Fibroblast of skin of back (primary cell): Measurements from ENCODE around the gene BFSP1.

Source experiments
- DNase-seq: peaks from one replicate; pipeline ENCODE4 v3.0.0-alpha.2; 2013

The BFSP1 gene

DNA sequence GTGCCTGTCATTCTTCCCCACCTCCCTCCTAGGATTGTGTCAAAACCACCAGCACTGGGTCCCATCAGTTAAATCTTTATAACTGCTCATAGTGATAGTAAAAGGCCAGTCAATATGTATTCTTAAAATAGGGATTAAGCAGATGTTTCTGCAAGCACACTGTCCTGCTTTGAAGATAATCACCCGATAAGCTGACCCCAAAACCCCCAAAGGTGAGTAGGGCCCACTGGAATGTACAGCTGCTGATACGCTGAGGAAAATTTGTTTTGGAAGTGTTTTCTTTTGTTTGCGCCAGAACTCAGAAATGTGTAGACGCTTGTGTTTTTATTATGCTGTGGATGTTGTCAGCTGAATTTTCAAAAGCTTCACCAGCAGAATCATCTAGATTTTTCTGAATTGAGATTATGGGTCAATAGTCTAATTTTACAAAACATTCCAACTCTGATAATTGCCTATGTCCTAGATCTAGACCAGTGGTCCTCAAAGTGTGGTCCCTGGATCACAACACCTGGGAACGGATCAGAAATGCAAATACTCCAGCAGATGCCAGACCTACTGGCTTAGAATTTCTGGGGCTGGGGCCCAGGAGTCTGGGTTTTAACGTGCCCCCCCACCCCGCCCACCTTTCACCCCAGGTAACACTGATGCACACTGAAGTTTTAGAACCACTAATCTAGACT, 11.4 kb downstream of the BFSP1 start:
- DNase-seq, result no peak

DNA sequence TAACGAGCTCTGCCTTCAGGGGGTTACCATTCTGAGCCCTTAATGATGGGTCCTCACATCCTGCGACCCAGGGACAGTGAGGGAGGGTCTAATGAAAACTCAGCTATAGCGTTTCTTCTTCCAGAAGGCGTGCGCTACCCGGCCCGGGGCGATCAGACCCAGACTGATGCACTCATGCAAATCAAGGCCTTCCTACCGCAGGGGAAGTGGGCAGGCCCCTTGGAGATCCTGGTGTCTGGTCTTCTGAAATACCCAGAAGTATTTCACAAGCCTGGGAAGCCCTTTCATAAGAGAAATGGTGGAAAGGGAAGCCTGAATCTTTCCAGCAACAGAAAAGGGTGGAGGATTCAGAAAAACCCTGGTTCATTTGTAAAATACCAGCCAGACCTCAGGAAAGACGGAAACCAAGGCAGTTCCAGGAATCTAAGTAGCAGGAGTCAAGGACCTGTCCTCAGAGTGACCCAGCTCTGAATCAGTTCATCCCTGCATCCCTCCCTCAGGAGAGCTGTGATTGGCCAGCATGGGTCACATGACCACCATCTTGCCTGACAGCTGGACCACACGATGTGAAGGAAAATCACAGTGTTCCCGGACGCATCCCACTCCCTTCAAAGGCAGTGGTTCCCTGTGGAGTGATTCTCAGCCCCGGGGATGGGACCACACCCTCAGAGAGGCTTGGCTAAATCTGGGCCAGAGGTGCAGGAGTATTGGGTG, 12.7 kb downstream of the BFSP1 start:
- no peak for DNase-seq

DNA sequence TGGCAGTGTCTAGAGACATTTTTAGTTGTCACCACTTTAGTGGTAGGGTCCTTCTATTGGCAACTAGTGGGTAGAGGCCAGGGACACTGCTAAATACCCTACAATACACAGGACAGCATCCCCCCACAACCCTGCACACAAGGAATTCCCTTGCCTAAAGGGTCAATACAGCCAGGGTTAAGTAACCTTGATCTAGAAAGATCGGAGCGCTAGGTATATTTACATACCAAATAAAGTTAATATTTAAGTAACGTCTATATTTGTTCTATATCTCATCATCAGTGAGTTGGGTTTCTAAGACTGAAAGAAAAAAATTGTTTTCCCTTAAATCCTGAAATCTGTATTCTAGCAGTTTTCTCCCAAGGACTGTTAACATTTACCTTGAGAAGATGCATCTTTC, 16.1 kb downstream of the BFSP1 start:
- no peak for DNase-seq

DNA sequence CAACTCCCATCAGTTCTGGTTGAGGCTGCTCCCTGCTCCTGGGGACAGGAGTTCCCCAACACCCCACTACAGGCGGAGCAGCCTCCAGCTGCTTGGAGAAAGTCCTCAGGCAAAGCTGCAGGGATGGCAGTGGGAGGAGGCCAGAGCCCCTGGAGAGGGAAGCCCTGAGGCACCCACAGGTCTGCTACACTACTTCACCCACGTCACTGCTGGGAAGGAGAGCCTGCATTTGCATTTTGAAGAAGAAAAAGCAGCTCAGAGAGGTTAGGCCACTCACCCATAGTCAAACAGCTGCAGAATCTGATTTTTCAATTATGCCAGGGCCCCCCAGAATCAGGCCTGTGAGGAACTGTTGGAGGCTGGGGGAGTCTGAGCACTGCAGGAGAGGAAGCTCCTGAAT, 17.2 kb downstream of the BFSP1 start:
- DNase-seq, result no peak

DNA sequence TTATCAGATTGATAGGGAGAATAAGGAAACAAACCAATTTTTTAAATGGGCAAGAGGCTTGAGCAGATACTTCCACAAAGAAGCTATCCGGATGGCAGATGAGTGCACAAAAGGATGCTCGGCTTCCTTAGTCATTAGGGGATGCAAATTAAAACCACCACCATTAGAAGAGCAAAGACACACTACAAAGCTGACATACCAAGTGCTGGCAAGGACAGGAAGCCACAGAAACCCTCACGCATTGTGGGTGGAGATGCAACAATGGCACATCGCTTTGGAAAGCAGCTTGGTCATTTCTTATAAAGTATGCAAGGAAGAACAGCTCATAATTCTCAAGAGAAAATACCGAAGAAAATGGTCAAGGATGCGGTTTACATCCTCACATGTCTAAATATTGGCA, 19.8 kb downstream of the BFSP1 start:
- DNase-seq, result no peak

DNA sequence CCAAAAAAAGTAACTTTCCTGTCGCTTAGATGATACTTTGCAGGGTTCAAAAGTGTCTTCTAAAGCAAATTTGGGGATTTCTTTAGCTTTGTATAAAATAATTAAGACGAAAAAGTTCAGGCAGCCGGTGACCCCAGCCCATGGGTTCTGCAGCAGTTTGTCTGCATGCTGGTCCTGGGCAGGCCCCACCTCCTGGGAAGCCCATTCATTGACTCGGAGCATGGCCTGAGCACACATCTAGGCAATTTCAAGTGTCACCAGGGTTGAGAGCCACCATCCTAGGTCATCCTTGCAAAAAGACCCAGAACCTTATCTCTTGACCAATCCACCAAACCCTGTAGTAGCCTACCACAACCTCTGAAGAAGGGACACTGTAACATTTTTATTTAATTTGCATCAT, 20.6 kb downstream of the BFSP1 start:
- DNase-seq, result no peak

DNA sequence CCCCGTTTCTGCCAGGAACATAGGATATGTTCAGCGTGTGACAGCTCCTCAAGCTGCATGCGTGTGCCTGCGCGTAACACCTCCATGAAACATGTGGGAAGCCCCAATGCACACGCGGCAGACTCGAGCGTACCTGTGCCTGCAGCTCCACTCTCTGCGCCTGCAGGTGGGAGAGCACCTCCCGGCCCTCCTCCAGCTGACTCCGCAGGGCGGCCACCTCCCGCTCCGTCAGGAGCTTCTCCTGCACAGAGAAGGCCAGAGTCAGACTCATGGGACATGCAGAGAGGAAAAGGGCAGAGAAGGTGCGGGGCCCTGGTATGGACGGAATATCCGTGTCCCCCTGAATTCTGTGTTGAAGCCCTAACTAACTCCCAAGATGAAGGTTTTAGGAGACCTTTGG, 22.4 kb downstream of the BFSP1 start:
- no peak for DNase-seq

DNA sequence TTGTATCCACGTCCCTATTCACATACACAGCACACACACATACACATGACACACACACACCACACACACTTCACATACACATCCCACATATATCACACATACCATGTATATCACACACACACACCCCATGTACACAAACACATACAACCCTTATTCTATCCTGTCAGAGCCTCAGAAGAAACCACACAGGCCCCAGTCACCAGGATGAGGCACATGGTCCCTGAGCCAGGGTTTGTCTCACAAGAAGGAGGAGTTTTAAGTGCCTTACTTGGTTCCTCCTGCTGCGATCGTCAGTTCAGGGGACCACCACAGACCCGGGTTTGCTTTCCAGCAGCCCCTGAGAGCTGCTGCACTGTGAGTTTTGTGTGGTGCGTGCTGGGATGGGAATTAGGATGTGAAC, 23.6 kb downstream of the BFSP1 start:
- no peak for DNase-seq

DNA sequence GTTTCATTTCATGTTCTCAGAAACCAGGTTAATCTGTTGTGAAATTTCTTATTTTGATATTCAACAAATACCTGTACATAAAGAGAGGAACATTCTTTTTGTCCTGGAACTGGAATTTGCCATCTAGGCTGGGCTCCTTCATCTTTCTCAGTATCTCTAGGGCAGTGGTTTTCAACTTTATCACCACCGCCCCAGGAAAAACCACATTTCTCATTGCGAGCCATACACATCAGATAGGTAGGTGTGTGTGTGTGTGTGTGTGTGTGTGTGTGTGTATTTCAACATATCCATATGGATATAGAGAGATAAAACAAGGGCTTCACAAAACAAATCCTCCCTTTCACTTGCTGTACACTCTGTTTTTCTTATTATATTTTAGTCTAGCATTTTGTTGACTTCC, 24.1 kb downstream of the BFSP1 start:
- DNase-seq, result no peak

DNA sequence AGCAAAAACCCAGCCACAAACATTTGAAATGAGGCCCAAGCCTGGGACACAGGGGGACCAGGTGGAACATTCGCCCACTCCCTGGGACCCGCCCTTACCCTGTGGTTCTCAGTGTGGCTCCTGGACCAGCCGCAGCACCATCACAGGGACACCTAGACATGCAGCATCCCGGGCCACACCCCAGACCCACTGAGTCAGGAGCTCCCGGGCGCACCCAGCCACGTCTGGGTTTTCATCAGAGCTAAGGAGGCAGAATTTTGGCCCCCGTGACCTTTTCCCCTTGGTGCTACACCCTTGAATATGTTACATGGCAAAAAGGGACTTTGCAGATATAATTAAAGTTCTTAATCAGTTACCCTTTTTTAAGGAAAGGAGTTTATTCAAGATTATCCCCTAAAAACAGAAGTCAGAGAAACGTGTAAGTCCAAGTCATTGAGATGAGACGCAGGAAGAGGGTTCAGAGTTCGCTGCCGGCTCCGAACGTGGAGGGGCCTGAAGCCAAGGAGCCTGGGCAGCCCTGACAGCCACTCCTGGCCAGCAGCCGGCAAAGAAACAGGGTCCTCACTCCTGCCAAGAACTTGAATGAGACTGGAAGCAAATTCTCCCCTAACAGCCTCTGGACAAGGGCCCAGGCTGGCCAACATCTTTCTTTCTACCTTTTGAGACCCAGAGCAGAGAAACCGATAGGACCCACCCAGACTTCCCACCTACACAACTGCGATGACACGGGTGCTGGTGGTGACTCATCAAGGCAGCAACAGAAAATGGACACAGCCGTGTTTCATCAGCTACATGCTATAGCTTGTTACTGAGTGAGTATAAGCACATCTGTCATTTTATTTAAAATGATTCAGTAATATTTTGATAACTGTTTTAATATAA, 25.3 kb downstream of the BFSP1 start:
- DNase-seq, result peak; percentile 45

DNA sequence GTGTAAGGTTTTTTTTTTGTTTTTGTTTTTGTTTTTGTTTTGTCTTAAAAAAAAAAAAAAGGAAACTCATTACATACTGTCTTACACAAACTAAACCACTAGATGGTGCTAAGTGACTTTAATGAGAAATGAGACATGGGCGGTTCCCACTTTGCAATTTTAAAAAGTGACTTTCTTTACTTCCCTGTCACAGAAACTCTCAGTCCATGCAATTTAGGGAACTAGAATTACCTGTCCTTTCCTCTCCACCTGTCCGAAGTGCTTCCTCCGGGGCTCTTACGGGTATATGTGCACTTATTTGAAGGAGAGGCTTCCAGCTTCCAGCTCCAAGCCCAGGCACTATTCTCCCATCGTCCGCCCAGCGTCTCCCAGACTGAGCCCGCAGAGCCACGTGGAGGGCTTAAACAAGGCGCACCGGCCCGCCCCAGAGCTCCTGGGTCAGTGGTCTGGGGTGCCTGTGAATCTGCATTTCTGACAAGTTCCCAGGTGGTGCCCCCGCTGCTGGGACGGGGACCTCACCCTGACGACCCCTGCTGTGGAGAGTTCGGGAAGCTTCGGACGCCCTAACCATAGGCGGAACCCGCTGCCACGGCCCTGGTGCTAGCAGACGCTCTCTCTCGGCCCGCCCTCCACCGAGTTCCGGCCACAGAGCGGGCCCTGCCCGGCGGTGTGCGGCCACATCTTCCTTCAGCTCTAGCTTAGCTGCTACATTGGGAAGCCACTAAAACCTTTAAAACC, 26.1 kb downstream of the BFSP1 start:
- DNase-seq, result peak; percentile 52

DNA sequence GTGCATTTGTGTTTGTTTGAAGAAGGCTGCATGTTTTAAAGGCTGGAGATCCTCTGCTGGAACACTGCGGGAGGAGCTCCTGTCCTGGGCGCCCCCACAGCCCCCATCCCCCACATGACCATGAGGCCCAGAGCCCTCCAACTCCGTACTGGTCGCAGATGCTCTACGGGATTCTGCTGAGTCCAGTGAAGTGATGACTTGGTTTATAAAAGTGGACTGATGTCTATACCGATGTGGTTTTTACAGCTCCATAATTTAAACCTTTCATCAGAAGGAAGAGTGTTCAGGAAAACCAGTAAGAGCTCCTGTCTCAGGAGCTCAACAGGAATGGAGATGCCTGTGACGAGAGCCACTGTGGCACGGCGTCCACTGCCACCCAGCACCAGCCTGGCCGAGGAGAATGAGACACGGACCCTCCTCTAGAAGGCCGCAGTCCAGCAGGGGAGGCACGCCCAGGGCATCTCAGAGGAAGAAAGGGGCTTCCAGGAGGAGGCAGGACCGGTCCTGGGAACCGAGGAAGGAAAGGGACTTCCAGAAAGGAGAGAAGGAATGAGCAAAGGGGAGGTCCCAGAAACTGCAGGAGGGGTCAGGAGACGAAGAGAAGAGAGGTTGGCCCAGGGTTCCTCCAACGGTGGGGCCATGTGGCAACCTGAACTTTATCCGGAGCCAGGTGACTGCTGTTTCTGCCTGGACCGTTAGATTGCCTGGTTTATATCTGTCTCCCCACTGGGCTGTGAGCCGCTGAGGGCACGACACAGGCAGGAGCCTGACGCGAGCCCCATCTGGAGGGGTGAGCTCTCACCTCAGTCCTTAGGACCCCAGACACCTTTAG, 26.9 kb downstream of the BFSP1 start:
- no peak for DNase-seq

DNA sequence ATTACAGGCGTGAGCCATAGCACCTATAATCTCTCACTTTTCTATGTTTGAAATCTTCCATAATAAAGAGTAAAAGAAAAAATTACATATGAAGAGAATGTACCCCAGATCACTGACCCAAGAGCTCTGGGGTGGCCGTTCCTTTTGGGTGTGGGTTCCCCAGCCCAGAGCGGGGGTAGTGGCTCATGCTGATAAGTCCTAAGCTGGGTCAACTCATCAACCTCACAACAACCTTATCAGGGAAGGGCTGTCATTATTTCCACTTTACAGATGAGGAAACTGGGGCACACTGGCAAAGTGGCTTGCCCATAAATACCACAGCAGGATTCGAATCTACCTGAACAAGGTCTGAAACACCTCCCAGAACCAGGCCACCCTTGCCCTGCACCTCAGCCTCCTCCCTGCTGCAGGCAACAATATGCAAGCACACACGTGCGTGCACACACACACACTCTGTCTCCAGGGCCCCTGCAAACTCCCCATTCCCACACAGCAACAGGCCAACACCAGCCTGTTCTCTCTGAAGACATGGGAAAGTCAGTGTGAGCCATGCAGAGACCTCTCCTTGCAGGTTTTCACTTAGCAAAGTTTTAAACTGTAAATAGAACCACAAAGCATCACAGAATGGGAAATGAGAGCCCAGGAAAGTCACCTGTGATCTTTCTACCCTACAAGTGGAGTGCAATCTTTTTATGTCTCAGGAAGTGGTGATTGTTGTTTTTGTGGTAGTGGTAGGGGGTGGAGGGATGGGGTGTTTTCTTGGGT, 27.7 kb downstream of the BFSP1 start:
- no peak for DNase-seq

DNA sequence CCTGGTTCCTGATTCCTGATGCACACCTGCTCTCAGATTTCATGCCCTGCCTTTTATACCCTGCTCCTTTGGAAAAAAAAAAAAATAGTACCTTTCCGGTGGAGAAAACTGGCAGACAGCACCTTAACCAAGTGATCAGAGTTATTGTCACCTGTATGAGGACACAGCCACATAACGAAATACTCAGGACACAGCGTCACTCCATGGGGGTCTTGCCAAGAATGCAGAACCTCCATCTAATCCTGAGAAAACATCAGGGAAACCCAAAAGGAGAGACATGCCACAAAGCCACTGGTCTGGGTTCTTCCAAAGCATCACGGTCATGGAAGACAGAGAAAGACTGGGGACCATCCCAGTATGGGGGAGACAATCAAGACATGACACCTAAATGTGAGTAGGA, 29.1 kb downstream of the BFSP1 start:
- DNase-seq, result no peak

DNA sequence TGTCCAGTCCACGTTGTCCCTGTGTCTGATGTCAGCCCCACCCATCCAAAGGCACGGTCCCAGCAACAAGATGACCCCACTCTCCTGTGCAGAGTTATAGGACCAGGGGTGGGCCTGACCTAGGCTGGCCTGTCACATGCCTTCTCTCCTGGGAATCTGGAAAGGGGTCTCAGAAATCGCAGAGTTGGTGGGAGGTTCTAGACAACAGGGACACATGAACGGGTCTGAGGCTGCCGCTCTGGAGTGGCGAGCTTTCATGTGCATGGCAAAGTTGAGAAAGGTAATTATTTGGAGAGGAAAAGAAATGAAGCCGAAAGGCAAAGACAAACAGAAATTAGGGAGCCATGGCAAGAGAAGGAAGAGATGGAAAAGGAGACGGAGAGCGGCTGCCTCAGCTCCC, 29.5 kb downstream of the BFSP1 start:
- no peak for DNase-seq

DNA sequence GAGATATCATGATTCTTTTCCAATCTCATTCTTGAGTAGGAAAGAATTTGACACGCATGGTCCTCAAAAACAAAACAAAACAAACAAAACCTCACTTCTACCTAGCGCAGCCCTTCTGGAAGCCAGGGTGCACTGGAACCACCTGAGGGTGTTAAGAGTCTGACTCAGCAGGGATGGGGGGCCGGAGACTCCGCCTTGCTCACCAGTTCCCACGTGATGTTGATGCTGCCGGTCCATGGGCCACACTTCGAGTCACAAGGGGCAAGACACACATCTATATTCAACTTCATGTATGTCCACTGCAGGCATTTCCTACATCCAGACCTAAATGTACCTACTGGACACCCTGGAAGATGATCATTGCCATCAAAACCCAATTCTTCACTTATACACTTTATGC, 30.4 kb downstream of the BFSP1 start:
- DNase-seq, result no peak

DNA sequence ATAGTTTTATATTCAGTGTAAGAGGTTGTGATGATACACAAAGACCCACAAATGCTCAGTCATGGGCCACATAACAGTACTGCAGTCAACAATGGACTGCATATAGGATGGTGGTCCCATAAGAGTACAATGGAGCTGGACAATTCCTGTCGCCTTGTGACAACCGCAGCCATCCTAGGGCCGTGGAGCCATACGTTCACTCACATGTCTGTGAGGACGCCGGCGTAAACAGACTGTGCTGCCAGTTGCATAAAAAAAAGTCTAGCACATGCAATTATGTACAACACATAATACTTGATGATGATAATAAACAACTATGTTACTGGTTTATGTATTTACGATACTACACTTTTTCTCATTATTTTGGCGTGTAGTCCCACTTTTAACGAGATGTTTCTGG, 30.9 kb downstream of the BFSP1 start:
- DNase-seq, result no peak

DNA sequence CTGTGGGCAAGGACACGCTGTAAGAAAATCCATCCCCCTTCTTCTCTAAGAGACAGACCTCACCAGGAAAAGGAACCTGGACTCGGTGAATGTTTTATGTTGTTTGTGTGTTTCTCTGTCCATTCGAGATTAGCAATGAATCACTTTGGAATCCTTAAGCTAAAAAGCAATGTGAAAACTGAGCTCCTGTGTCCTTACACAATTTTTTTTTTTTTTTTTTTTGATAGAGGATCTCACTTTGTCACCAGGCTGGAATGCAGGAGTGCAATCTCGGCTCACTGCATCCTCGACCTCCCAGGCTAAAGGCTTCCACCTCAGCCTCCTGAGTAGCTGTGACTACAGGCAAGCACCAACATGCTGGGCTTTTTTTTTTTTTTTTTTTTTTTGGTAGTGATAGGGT, 32.1 kb downstream of the BFSP1 start:
- peak; percentile 27 for DNase-seq

DNA sequence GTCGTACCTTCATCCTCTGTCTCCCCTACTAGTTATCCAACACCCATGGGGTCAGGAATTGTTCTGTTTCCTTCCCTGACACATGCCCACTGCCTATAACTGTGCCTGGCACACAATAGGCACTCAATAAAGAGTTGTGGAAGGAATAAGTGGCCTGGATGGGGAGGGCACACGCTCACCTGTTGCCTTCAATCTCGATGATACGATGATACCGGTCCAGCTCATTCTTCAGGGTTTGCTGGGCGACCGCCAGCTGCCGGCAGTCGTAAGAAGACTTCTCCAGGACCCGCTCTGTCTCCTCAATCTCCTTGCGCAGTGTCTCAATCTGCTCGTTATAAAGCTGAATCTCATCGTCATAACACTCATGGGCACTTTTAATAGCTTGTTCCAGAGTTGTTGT, 32.5 kb downstream of the BFSP1 start:
- DNase-seq, result no peak

DNA sequence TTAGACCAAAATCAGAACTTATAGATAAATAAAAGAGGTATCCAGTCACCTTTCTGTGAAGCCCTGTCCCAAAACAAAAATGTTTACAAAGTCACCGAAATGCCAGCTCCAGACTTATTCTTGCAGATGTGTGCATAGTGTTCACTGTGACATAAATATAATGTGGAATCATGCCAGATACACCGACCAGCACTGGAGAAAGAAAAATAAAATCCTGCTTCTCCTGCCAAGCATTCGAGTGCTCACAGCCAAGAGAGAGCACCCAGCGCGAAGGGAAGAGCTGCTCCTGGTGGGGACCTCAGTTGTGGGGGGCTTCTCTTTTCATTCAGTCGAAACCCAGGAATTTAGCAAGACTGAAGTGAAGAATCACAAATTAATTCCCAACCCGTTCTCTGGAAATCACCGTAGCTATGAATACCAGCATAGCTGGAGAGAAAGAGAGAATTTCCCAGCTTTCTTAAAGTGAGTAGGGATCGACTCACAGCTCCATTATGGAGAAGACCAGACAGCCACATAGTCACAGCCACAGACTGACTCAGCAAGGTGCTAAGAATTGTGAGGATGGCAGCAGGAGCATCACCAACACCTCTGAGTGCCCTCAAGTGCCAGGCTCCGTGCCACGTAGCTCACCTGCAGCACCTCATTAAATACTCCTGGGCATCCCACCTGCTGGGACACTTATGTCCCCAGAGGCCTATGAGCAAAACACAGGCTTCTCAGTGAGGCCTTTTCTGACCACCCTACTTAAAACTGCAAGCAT, 33.2 kb downstream of the BFSP1 start:
- peak; percentile 8 for DNase-seq
